ENCODE results near the gene HAO1.
A peak's percentile ranks its signal among the peaks of the same experiment; 100 is the strongest.

The HAO1 gene

DNA sequence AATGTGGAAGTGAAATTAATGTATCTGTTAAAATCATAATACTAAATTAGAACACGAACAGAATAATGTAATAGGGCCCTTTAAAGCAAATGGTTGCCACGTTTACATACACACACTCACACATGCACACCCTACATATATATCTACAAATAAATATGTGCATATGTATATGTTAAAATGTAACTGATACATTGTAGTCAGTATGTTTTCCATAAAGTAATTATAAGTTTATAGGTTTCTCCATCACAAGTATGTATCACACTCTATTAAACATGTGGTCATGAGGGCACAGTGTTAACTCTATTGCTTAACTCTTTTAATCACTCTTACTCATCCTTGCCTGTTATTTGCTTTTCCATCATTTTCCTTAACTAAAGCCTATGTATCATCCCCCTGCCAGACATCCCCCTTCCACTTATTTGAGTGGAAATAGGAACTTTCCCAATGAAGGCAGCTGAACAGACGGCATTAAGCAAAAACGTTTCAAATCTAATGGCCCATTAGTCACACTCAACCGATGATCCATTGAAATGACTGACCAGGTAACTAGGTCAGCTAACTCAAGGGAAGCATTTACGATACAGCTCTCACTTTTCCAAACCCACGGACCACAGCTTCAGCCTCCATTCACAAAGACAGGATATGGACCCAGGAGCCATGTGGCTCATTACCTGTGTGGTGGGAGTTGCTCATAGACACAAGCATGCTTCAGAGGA, 89.3 kb downstream of the HAO1 start:
- Mint-ChIP-seq H3K36me3 (ENCODE audit: low read depth) (no peaks in the 10 kb centered on the region), H3K9me3 (no peaks in the 10 kb centered on the region), H3K4me1 (peaks cover 22% of the 10 kb centered on the region), H3K27me3 (ENCODE audit: low read depth) (peaks cover 3% of the 10 kb centered on the region), H3K27ac (peak overlapping the region in 1 of 3 experiments; percentile 63), H3K4me3 (no peak overlapping the region)
- TF ChIP-seq, protein P1, sequence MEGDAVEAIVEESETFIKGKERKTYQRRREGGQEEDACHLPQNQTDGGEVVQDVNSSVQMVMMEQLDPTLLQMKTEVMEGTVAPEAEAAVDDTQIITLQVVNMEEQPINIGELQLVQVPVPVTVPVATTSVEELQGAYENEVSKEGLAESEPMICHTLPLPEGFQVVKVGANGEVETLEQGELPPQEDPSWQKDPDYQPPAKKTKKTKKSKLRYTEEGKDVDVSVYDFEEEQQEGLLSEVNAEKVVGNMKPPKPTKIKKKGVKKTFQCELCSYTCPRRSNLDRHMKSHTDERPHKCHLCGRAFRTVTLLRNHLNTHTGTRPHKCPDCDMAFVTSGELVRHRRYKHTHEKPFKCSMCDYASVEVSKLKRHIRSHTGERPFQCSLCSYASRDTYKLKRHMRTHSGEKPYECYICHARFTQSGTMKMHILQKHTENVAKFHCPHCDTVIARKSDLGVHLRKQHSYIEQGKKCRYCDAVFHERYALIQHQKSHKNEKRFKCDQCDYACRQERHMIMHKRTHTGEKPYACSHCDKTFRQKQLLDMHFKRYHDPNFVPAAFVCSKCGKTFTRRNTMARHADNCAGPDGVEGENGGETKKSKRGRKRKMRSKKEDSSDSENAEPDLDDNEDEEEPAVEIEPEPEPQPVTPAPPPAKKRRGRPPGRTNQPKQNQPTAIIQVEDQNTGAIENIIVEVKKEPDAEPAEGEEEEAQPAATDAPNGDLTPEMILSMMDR (IDR thresholded peaks at IDR 0.05; ENCODE audit: unreplicated experiment in 3 of 3) = no peak

DNA sequence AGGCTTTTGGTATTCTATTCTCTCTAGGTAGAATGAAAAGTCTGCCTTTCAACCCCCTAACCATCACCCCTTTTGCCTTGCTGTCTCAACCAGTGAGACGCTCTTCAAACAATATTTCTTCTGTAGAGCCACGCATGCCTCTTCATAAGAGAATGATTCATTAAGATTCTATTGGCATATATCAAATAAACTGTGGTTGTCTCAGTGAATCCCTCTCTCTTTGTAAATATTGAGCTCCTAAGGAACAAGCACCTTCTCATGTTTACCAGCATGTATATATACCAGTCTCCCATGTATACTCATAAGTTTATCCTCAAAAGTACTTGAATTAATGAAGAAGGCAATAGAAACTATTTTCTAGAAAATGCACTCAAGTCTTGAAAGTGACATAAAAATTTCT, 90.6 kb downstream of the HAO1 start:
- TF ChIP-seq, protein P1 (IDR thresholded peaks at IDR 0.05; ENCODE audit: unreplicated experiment in 3 of 3) = no peak
- no peak overlapping the region for H3K27ac Mint-ChIP-seq
- no peak overlapping the region for H3K4me3 Mint-ChIP-seq
- H3K9me3 Mint-ChIP-seq = no peaks in the 10 kb centered on the region
- peaks cover 15% of the 10 kb centered on the region for H3K4me1 Mint-ChIP-seq
- H3K36me3 Mint-ChIP-seq (ENCODE audit: low read depth) = no peaks in the 10 kb centered on the region
- H3K27me3 Mint-ChIP-seq (ENCODE audit: low read depth) = peaks cover 3% of the 10 kb centered on the region

DNA sequence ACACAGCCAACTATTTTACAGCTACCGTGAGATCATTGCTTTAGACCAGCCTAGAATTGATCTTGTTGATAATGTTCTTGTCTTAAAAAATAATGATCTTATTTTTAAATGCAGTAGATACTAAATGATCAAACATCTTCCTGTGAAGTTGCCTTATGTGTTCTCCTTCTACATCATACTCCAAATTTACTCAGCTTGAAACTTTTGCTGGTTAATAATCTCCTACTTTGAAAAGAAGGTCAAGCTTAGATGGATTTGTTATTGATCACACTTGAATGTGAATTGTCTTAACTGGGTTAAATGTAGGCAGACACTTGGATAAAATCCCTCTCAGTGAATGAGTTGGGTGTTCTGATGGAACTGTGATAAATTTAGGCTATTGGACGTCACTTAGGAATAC, 91.9 kb downstream of the HAO1 start:
- TF ChIP-seq, protein P1 (IDR thresholded peaks at IDR 0.05; ENCODE audit: unreplicated experiment in 3 of 3) = no peak
- no peaks in the 10 kb centered on the region for H3K36me3 Mint-ChIP-seq (ENCODE audit: low read depth)
- no peaks in the 10 kb centered on the region for H3K9me3 Mint-ChIP-seq
- H3K27ac Mint-ChIP-seq = peak overlapping the region in 1 of 3 experiments; percentile 70
- H3K4me1 Mint-ChIP-seq = peaks cover 9% of the 10 kb centered on the region
- peaks cover 3% of the 10 kb centered on the region for H3K27me3 Mint-ChIP-seq (ENCODE audit: low read depth)
- H3K4me3 Mint-ChIP-seq = no peak overlapping the region

DNA sequence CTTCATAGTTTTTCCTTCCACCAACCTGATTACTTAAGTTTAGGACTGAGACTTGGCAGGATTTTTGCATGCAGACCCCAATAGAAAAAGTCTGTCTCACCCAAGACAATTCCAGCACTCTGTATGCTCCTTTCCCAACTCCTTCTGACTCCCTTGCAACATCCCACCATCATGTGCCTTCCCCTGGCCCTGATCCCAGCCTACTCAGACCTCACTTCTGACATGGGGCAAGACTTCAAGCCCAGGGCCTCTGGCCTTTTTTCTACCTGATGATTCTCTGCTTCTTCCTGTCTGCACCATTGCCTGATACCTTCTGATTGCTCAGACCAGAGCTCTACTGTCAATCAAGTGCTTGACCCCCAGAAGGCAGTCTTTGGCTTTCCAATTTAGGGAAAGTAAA, 96.6 kb downstream of the HAO1 start:
- Mint-ChIP-seq H3K36me3 (ENCODE audit: low read depth) (no peaks in the 10 kb centered on the region), H3K27me3 (ENCODE audit: low read depth) (no peaks in the 10 kb centered on the region), H3K9me3 (no peaks in the 10 kb centered on the region), H3K4me1 (no peaks in the 10 kb centered on the region), H3K27ac (no peak overlapping the region), H3K4me3 (no peak overlapping the region)
- TF ChIP-seq, protein P1 (IDR thresholded peaks at IDR 0.05; ENCODE audit: unreplicated experiment in 3 of 3) = no peak

DNA sequence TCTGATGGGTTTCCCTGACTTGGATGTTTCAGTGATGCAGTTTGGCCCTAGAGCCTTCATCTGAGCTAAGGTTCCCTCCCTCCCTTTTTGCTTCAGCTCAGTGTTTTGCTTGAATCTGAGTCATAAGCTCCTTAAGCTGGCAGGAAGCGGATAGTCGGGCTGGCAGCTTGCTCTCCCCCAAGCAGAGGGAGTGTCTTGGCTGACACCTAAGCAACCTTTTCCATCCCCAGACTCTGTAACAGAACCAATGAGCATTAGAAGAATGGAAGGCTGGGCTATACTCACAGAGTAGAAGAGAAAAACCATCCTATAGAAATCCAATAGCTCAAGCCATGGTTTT, 98.3 kb downstream of the HAO1 start:
- TF ChIP-seq, protein P1 (IDR thresholded peaks at IDR 0.05; ENCODE audit: unreplicated experiment in 3 of 3) = no peak
- Mint-ChIP-seq H3K27me3 (ENCODE audit: low read depth) (no peaks in the 10 kb centered on the region), H3K9me3 (no peaks in the 10 kb centered on the region), H3K4me3 (no peak overlapping the region), H3K36me3 (ENCODE audit: low read depth) (no peaks in the 10 kb centered on the region), H3K4me1 (no peaks in the 10 kb centered on the region), H3K27ac (no peak overlapping the region)

DNA sequence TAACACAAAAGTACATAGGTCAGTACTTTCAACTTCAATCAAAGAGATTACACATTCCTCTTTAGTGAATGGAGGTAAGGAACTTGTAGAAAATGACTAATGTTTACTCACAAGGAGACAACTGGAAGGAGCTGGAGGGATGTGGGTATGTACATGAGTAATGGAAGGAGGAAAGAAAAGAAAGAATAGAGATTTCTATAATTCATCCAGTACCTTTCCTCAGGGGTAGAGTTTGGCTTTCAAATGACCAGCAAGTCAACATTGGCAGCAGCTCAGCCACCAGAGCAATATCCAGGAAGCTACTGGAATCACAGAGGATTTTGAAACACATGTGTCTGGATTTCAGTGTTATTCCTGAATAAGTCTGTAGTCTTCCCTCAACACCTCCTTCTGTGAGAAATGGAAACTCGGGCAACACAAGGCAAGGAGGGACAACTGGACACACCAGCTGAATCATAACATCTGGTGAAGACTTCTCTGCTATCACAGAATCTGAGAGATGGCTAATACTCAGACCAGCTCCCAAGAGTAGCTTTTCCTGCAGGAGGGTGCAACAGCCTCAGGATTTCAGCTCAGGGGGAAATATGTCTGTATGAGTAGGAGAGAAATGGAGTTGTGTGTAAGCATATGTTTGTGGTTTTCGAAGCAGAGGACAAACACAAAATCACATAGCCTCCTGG, 98.8 kb downstream of the HAO1 start:
- TF ChIP-seq, protein P1 (IDR thresholded peaks at IDR 0.05; ENCODE audit: unreplicated experiment in 3 of 3) = no peak
- no peak overlapping the region for H3K27ac Mint-ChIP-seq
- no peaks in the 10 kb centered on the region for H3K4me1 Mint-ChIP-seq
- no peaks in the 10 kb centered on the region for H3K9me3 Mint-ChIP-seq
- no peaks in the 10 kb centered on the region for H3K27me3 Mint-ChIP-seq (ENCODE audit: low read depth)
- no peaks in the 10 kb centered on the region for H3K36me3 Mint-ChIP-seq (ENCODE audit: low read depth)
- H3K4me3 Mint-ChIP-seq = no peak overlapping the region

All from nephron (organoid).